Adrenal gland (tissue), 5 donors: Measurements from ENCODE around the gene BCL11A.

ENCODE experiments used
- POLR2A ChIP-seq, 2 donors: fragments of 450-650 bp; IDR thresholded peaks; one replicate each; pipeline ENCODE4 v1.6.1; 2017; ENCODE audit warnings: antibody characterized with exemption in 2 of 2, mild to moderate bottlenecking in 2 of 2, moderate library complexity in 1 of 2
- TF ChIP-seq, protein P1 (sequence below), 6 experiments: fragments of 450-650 bp in 4 of 6; fragments of 200-600 bp in 2 of 6; sonication (generic) in 1 of 6; IDR thresholded peaks; 1 replicate in 5 of 6; 2 replicates in 1 of 6; pipeline versions ENCODE4 v1.5.1 to v1.8.0; 2016 to 2021; ENCODE audit warnings: antibody characterized with exemption in 6 of 6, mild to moderate bottlenecking in 2 of 6, moderate library complexity in 1 of 6
- donor health status: DM: no; HTN: no; CAD: no.

DNA sequence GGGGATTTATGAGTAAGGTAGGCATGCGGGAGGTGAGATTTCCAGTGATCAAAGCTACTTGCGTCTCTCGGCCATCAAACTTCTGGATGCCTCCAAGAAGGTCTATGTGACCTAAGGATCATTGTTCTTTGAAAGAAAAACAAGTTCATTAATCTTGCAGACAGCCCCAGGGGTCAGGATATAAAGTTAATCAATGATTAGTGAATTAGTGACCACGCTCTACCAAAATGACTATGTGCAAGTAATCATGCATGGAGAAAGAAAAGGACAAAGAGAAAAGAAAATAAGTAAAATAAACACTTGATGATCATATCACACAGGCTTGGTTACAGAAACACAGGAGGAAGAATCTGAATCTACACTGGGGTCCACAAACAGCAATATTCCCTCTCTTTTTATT, 42.5 kb upstream of the BCL11A start:
- TF ChIP-seq, protein P1, sequence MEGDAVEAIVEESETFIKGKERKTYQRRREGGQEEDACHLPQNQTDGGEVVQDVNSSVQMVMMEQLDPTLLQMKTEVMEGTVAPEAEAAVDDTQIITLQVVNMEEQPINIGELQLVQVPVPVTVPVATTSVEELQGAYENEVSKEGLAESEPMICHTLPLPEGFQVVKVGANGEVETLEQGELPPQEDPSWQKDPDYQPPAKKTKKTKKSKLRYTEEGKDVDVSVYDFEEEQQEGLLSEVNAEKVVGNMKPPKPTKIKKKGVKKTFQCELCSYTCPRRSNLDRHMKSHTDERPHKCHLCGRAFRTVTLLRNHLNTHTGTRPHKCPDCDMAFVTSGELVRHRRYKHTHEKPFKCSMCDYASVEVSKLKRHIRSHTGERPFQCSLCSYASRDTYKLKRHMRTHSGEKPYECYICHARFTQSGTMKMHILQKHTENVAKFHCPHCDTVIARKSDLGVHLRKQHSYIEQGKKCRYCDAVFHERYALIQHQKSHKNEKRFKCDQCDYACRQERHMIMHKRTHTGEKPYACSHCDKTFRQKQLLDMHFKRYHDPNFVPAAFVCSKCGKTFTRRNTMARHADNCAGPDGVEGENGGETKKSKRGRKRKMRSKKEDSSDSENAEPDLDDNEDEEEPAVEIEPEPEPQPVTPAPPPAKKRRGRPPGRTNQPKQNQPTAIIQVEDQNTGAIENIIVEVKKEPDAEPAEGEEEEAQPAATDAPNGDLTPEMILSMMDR (IDR thresholded peaks at IDR 0.05) = no peak
- no peak for TF ChIP-seq POLR2A (IDR thresholded peaks at IDR 0.05)
